ENCODE measurements around the gene GTF2H1. TPM values are rescaled to one million over a fixed set of nuclear protein-coding genes. Genes with fewer than 3 reads are reported as not detected.

GTF2H1 gene
- total and polyA plus RNA-seq, 2 experiments from 2014 or later, result 33.8 to 66.2 TPM

DNA sequence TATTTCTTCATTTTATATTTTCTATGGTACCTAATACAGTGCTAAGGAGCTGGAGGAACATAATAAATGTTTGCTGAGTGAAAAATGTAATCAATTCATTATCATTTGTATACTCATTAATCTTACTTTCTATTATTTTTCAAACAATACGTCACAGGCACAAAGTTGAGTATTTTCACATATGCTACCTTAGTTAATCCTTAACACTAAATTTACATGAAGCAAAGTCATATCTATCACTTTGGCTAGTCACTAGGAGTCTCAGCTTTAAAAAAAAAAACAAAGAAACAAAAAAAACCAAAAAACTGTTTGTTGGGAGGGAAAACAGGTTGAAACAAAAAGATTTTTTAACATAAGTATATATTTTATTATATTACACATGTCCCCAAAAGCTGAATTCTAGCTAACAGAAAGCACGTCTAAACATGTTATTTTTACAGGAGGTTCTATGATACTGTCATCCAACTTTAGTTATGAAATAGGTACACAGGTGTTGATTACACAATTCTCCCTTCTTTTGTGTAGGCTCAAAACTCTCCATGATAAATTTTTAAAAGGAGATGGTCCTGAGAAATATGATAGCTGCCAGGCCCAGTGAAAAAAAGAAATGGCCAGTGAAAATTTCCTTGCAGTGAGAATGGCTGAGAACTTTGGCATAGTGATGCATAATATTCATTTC lies 14.8 kb upstream of the GTF2H1 start:
- H3K4me2 ChIP-seq, result no peak overlapping the region
- no peaks in the 10 kb centered on the region for H3K9me2 ChIP-seq (replicated peaks; ENCODE audit: insufficient read depth)
- no peak overlapping the region for H2AFZ ChIP-seq
- no peaks in the 10 kb centered on the region for H3K27me3 ChIP-seq
- H3K27ac ChIP-seq, result no peak overlapping the region
- peaks cover 4% of the 10 kb centered on the region for H3K79me2 ChIP-seq
- H3K4me3 ChIP-seq, result no peak overlapping the region
- H3K9me3 ChIP-seq (ENCODE audit: low read depth), result no peaks in the 10 kb centered on the region
- TF ChIP-seq EZH2phosphoT487 (IDR thresholded peaks at IDR 0.05; ENCODE audit: low read depth, severe bottlenecking, unreplicated experiment), result no peak
- TF ChIP-seq, protein P1, sequence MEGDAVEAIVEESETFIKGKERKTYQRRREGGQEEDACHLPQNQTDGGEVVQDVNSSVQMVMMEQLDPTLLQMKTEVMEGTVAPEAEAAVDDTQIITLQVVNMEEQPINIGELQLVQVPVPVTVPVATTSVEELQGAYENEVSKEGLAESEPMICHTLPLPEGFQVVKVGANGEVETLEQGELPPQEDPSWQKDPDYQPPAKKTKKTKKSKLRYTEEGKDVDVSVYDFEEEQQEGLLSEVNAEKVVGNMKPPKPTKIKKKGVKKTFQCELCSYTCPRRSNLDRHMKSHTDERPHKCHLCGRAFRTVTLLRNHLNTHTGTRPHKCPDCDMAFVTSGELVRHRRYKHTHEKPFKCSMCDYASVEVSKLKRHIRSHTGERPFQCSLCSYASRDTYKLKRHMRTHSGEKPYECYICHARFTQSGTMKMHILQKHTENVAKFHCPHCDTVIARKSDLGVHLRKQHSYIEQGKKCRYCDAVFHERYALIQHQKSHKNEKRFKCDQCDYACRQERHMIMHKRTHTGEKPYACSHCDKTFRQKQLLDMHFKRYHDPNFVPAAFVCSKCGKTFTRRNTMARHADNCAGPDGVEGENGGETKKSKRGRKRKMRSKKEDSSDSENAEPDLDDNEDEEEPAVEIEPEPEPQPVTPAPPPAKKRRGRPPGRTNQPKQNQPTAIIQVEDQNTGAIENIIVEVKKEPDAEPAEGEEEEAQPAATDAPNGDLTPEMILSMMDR (IDR thresholded peaks at IDR 0.05; ENCODE audit: poor library complexity), result no peak
- no peak for TF ChIP-seq EZH2 (IDR thresholded peaks at IDR 0.05; ENCODE audit: borderline replicate concordance)
- no peaks in the 10 kb centered on the region for H3K36me3 ChIP-seq (replicated peaks; ENCODE audit: insufficient read depth, low read depth)
- H4K20me1 ChIP-seq (ENCODE audit: insufficient read depth, poor library complexity, severe bottlenecking), result no peaks in the 10 kb centered on the region
- no peak for DNase-seq (ENCODE audit: low spot score)
- 92% methylated on average over 2 of the region's 2 CpGs for WGBS (ENCODE audit: low lambda C conversion rate, missing lambda C conversion rate)
- H3K4me1 ChIP-seq (ENCODE audit: insufficient read depth), result peaks cover 5% of the 10 kb centered on the region

DNA sequence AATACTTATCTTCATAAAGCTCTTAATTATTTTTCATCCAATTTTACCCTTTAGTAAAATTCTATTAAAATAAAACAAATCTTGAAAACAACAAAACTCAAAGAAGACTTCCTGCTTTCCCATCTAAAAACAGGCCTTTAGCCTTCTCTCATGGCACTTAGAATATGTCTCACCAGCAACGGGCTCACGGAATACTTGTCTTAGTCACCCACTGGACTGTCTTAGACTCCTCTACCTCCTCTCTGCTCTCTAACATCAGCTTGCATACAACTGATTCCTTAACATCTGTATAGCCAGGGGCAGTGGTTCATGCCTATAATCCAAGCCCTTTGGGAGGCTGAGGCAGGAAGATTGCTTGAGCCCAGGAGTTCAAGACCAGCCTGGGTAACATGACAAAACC lies 14.1 kb upstream of the GTF2H1 start:
- H4K20me1 ChIP-seq (ENCODE audit: insufficient read depth, poor library complexity, severe bottlenecking), result no peaks in the 10 kb centered on the region
- H3K9me2 ChIP-seq (replicated peaks; ENCODE audit: insufficient read depth), result no peaks in the 10 kb centered on the region
- no peaks in the 10 kb centered on the region for H3K36me3 ChIP-seq (replicated peaks; ENCODE audit: insufficient read depth, low read depth)
- no peaks in the 10 kb centered on the region for H3K9me3 ChIP-seq (ENCODE audit: low read depth)
- H3K4me1 ChIP-seq (ENCODE audit: insufficient read depth), result peaks cover 8% of the 10 kb centered on the region
- no peak overlapping the region for H2AFZ ChIP-seq
- TF ChIP-seq, protein P1 (IDR thresholded peaks at IDR 0.05; ENCODE audit: poor library complexity), result no peak
- TF ChIP-seq EZH2phosphoT487 (IDR thresholded peaks at IDR 0.05; ENCODE audit: low read depth, severe bottlenecking, unreplicated experiment) (no peak), EZH2 (IDR thresholded peaks at IDR 0.05; ENCODE audit: borderline replicate concordance) (no peak)
- no peaks in the 10 kb centered on the region for H3K27me3 ChIP-seq
- no peak overlapping the region for H3K4me3 ChIP-seq
- H3K27ac ChIP-seq, result no peak overlapping the region
- H3K79me2 ChIP-seq, result peaks cover 4% of the 10 kb centered on the region
- 98% methylated on average over 2 of the region's 2 CpGs for WGBS (ENCODE audit: low lambda C conversion rate, missing lambda C conversion rate)
- DNase-seq (ENCODE audit: low spot score), result no peak
- H3K4me2 ChIP-seq, result no peak overlapping the region

GRCh38 chr11:18309691-18310090 lies 12.7 kb upstream of the GTF2H1 start:
- TF ChIP-seq, protein P1 (IDR thresholded peaks at IDR 0.05; ENCODE audit: poor library complexity), result no peak
- TF ChIP-seq EZH2phosphoT487 (IDR thresholded peaks at IDR 0.05; ENCODE audit: low read depth, severe bottlenecking, unreplicated experiment) (no peak), EZH2 (IDR thresholded peaks at IDR 0.05; ENCODE audit: borderline replicate concordance) (no peak)
- H3K36me3 ChIP-seq (replicated peaks; ENCODE audit: insufficient read depth, low read depth), result no peaks in the 10 kb centered on the region
- peak overlapping the region; percentile 25 for H3K27ac ChIP-seq
- no peak for DNase-seq (ENCODE audit: low spot score)
- no peaks in the 10 kb centered on the region for H3K27me3 ChIP-seq
- no peaks in the 10 kb centered on the region for H3K9me2 ChIP-seq (replicated peaks; ENCODE audit: insufficient read depth)
- peaks cover 9% of the 10 kb centered on the region for H3K79me2 ChIP-seq
- H3K4me1 ChIP-seq (ENCODE audit: insufficient read depth), result peaks cover 8% of the 10 kb centered on the region
- no peaks in the 10 kb centered on the region for H4K20me1 ChIP-seq (ENCODE audit: insufficient read depth, poor library complexity, severe bottlenecking)
- no peaks in the 10 kb centered on the region for H3K9me3 ChIP-seq (ENCODE audit: low read depth)
- H3K4me3 ChIP-seq, result no peak overlapping the region
- no peak overlapping the region for H3K4me2 ChIP-seq
- no peak overlapping the region for H2AFZ ChIP-seq
- 98% methylated on average over 5 of the region's 5 CpGs for WGBS (ENCODE audit: low lambda C conversion rate, missing lambda C conversion rate)

Data from hepatocyte (in vitro differentiated cells).